NCI-H1694 treated with DMSO at 0.1 percent for 48 hours (cell line): Measurements from ENCODE around the gene HTRA3.

ENCODE experiments used
- DNase-seq: peaks from one replicate; lab custom pipeline; 2025; lab: John Stamatoyannopoulos, UW

The HTRA3 gene

GRCh38 chr4:8308856-8309771 is 39.6 kb downstream of the HTRA3 start:
- no peak for DNase-seq

GRCh38 chr4:8310306-8310705 is 40.8 kb downstream of the HTRA3 start:
- no peak for DNase-seq

GRCh38 chr4:8311101-8312068 is 41.8 kb downstream of the HTRA3 start:
- no peak for DNase-seq

- DNase-seq, result no peak
Measured at GRCh38 chr4:8312069-8312445, 42.5 kb downstream of the HTRA3 start.

GRCh38 chr4:8312976-8313375 is 43.4 kb downstream of the HTRA3 start:
- no peak for DNase-seq

GRCh38 chr4:8314691-8315255 is 45.2 kb downstream of the HTRA3 start:
- no peak for DNase-seq

GRCh38 chr4:8315435-8316250 is 46.1 kb downstream of the HTRA3 start:
- peak; percentile 35 for DNase-seq

GRCh38 chr4:8316251-8316771 is 46.8 kb downstream of the HTRA3 start:
- no peak for DNase-seq

- no peak for DNase-seq
Measured at GRCh38 chr4:8316911-8317351, 47.4 kb downstream of the HTRA3 start.

GRCh38 chr4:8317474-8317873 is 47.9 kb downstream of the HTRA3 start:
- DNase-seq, result no peak

GRCh38 chr4:8318509-8318908 is 49.0 kb downstream of the HTRA3 start:
- DNase-seq, result no peak

- no peak for DNase-seq
Measured at GRCh38 chr4:8319061-8319460, 49.5 kb downstream of the HTRA3 start.

GRCh38 chr4:8319731-8320385 is 50.3 kb downstream of the HTRA3 start:
- DNase-seq, result no peak

- DNase-seq, result no peak
Measured at GRCh38 chr4:8320386-8320750, 50.8 kb downstream of the HTRA3 start.

GRCh38 chr4:8321220-8321619 is 51.7 kb downstream of the HTRA3 start:
- DNase-seq, result no peak

- DNase-seq, result no peak
Measured at GRCh38 chr4:8321771-8322170, 52.2 kb downstream of the HTRA3 start.

GRCh38 chr4:8322794-8323704 is 53.5 kb downstream of the HTRA3 start:
- DNase-seq, result no peak

- DNase-seq, result no peak
Measured at GRCh38 chr4:8323947-8324555, 54.5 kb downstream of the HTRA3 start.

- no peak for DNase-seq
Measured at GRCh38 chr4:8324640-8325239, 55.2 kb downstream of the HTRA3 start.
